ENCODE data around the gene DEGS1. TPM values are rescaled to one million over a fixed set of nuclear protein-coding genes. Genes with fewer than 3 reads are reported as not detected.
"Not testable (repeated sequence)": the region's sequence is repeated elsewhere in the genome, so short reads cannot be mapped to it uniquely, and the experiment has no call there.

Gene DEGS1
- total RNA-seq, 2 experiments from 2014 or later, result 73.9 to 76.9 TPM

DNA sequence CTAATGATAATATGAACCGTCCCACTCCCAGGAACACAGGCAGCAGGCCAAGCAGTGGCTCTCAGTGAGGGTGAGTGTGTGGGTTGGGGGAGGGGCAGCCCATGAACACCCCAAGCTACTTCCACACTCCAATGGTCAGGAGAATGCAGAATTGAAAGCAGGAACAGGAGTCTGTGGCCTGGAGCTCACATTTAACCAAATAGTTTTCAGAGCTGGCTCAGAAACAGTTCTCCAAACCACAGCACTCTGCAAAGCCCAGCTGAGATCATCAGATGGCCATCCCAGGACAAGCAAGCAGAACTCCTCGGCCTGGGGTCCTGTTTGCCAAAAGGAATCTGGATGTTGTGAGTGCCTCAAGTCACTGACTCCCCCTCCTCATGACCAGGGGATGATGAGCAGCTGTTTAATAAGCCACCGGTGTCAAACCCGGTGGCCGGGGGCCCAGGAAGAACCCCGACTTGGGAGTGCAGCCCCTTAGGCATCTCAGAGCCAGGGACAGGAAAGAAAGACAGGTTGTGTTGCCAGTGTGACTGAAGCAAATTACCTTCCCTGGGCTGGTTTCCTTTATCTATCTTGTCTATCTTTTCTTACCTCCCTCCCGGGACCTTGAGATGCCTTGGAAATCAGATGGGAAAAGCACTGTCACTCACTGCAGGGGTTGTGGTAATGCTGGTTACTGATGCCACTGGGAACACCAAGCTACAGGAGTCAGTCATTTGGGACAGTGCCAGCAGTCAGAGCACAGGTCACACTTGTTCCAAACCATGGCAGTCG lies 20.4 kb downstream of the DEGS1 start:
- Mint-ChIP-seq H3K27me3 (no peaks in the 10 kb centered on the region), H3K36me3 (ENCODE audit: low read depth) (no peaks in the 10 kb centered on the region), H3K27ac (peak overlapping the region; percentile 57), H3K4me3 (no peak overlapping the region), H3K4me1 (peaks cover 17% of the 10 kb centered on the region), H3K9me3 (no peaks in the 10 kb centered on the region)
- DNase-seq, result no peak
- ChIA-PET POLR2A (no interaction called here), CTCF (interaction anchor here (0.6 to 1.0 kb wide), 3 partner anchors 14 to 161 kb away, joined by 3 to 4 read pairs (median 4); no protein-coding TSS in a partner anchor)

DNA sequence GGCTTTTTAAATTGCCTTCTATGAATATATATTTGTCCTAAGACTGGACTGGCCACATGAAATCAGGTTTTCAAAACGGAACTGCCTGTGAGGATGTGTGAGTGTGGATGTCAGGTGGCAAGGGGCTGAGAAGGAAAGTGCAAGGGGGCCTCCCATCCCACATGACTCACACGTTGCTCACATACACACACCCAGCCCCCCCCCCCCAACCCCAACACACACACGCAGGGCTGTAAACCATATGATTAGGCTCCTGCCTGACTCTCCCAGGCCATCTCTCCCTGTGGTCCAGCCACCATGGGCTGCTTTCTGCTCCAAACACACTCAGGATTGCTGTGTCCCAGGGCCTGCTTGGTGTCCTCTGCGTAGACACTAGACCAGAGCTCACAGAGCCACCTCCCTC lies 22.4 kb downstream of the DEGS1 start:
- H3K27me3 Mint-ChIP-seq, result no peaks in the 10 kb centered on the region
- H3K27ac Mint-ChIP-seq, result no peak overlapping the region
- no peak for DNase-seq
- no peaks in the 10 kb centered on the region for H3K36me3 Mint-ChIP-seq (ENCODE audit: low read depth)
- no peaks in the 10 kb centered on the region for H3K9me3 Mint-ChIP-seq
- no peak overlapping the region for H3K4me3 Mint-ChIP-seq
- H3K4me1 Mint-ChIP-seq, result peaks cover 15% of the 10 kb centered on the region
- ChIA-PET CTCF (interaction anchor here (1.0 to 1.3 kb wide), 4 partner anchors 11 to 124 kb away, joined by 3 to 5 read pairs (median 3); no protein-coding TSS in a partner anchor), POLR2A (no interaction called here)

DNA sequence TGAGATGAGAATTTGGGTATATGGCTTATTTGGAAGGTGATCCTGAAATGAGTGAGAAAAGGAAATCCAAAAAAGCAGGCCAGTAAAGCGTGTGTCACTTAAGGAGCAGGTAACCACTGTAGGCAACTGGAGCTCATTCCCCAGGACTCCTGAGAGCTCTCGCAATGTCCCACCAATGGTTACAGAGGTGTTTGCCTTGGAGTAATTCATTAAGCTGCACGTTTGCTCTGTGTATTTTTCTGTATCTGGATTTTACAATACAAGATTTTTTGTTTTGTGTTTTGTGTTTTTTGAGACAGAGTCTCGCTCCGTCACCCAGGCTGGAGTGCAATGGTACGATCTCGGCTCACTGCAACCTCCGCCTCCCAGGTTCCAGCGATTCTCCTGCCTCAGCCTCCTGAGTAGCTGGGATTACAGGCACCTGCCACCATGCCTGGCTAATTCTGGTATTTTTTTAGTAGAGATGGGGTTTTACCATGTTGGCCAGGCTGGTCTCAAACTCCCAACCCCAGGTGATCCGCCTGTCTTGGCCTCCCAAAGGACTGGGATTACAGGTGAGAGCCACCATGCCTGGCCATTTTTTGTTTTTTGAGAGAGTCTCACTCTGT lies 23.0 kb downstream of the DEGS1 start:
- DNase-seq; H3K27me3 Mint-ChIP-seq; H3K4me3 Mint-ChIP-seq; H3K9me3 Mint-ChIP-seq; POLR2A ChIA-PET; H3K36me3 Mint-ChIP-seq (ENCODE audit: low read depth): not testable (repeated sequence)
- H3K27ac Mint-ChIP-seq, result peak overlapping the region; percentile 31
- CTCF ChIA-PET, result interaction anchor here (1.0 to 1.3 kb wide), 2 partner anchors 11 to 28 kb away, joined by 3 to 5 read pairs; no protein-coding TSS in a partner anchor
- H3K4me1 Mint-ChIP-seq, result peaks cover 15% of the 10 kb centered on the region

DNA sequence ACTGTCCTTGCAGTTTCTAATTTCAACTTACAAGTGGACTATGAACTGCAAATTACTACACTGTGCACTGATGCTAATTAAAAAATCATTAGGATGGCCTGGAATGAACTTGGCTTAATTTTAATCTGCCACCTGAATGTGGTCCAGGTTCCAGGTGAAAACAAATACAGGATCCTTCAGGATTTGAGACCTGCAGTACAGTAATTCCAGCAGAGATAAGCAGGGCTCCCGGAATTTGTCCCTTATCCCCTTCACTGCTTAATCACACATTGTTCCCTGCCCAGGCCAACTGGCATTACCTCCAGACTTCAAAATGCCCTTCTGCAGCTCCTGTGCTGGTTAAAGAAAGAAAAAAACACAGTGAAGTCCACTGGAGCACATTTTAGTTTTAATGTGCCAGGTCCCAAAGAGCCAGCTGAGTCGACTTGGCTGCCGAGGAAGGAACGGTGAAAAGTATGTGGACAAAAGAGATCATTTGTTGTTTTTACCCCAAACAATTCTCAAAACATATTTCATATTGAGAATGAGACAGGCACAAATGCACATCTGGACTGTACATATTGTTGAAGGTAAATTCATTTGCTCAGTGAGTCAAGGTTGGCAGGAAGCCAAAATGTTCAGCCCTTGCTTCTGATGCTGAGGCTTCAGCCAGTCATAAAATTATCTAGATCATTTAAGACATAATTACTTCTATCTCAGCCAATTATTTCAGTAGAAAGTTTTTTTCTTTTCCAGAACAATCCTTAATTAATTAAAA lies 28.3 kb downstream of the DEGS1 start:
- no peak overlapping the region for H3K4me3 Mint-ChIP-seq
- no peaks in the 10 kb centered on the region for H3K27me3 Mint-ChIP-seq
- H3K9me3 Mint-ChIP-seq, result no peaks in the 10 kb centered on the region
- POLR2A ChIA-PET, result no interaction called here
- CTCF ChIA-PET, result no interaction called here
- H3K27ac Mint-ChIP-seq, result peak overlapping the region; percentile 13
- no peaks in the 10 kb centered on the region for H3K4me1 Mint-ChIP-seq
- DNase-seq, result no peak
- H3K36me3 Mint-ChIP-seq (ENCODE audit: low read depth), result no peaks in the 10 kb centered on the region

DNA sequence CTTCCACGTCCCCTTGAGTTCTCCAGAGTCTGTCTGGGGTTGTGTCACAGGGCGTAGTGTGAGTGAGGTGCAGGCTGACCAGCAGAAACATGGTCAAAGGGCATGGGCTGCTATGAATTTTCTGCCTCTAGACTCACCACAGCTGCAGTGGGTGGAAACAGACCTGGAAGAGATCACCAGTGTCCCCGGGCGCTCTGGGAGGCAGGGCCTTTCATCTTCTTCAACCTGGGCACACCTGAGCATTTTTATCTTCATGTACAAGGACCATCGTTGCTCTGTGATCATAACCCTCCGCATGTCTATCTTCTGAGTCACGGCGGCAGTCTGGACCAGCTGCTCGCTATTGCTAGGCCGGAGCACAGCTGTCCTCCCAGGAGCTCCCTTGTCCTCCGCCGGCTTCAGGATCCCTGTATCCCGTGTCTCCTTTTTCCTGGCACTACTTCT lies 29.6 kb downstream of the DEGS1 start:
- POLR2A ChIA-PET, result no interaction called here
- H3K27me3 Mint-ChIP-seq, result no peaks in the 10 kb centered on the region

DNA sequence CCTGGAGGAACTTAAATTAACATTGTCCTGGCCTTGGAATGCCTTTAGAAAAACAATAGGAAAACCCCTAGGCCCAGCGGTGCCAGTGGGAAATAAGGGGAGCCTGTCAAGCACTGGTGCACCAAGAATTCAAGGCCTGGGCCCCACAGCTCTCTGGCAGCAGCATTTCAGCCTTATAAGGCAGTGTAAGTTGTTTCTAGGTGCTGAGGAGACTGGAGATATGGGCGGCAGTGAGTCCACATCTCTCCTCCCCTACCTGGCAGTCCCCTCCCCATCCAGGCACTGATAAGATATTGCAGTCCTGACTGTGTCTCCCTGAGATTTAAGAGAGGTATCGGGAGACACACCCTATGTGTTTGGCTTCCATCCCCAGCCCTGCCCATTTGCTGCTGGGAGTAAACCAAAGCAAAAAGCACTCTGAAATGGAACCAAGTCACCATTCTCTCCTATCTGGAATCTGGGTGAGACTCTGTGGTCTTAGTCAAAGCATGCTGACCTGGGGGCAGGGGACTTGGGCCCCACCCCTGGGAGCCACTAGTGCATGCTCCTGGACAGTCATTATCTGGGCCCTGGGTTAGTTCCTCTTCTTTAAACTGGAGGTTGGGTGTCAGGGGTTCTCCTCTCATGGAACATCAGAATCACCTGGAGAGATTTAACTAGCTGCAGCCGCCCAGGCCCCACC lies 30.5 kb downstream of the DEGS1 start:
- H3K4me1 Mint-ChIP-seq, result peaks cover 2% of the 10 kb centered on the region
- ChIA-PET CTCF (interaction anchor here (0.6 to 1.1 kb wide), 3 partner anchors 25 to 244 kb away, joined by 3 to 4 read pairs (median 3); no protein-coding TSS in a partner anchor), POLR2A (no interaction called here)
- no peak for DNase-seq
- no peak overlapping the region for H3K4me3 Mint-ChIP-seq
- no peaks in the 10 kb centered on the region for H3K36me3 Mint-ChIP-seq (ENCODE audit: low read depth)
- no peaks in the 10 kb centered on the region for H3K9me3 Mint-ChIP-seq
- H3K27ac Mint-ChIP-seq, result no peak overlapping the region
- no peaks in the 10 kb centered on the region for H3K27me3 Mint-ChIP-seq

More for the DNA sequence above, 29.6 kb downstream of the DEGS1 start:
- Mint-ChIP-seq H3K36me3 (ENCODE audit: low read depth) (no peaks in the 10 kb centered on the region), H3K4me3 (no peak overlapping the region), H3K9me3 (no peaks in the 10 kb centered on the region), H3K4me1 (no peaks in the 10 kb centered on the region), H3K27ac (no peak overlapping the region)
- CTCF ChIA-PET, result interaction anchor here (0.8 to 1.1 kb wide), 3 partner anchors 26 to 62 kb away, joined by 3 to 4 read pairs (median 3); no protein-coding TSS in a partner anchor
- no peak for DNase-seq

DNA sequence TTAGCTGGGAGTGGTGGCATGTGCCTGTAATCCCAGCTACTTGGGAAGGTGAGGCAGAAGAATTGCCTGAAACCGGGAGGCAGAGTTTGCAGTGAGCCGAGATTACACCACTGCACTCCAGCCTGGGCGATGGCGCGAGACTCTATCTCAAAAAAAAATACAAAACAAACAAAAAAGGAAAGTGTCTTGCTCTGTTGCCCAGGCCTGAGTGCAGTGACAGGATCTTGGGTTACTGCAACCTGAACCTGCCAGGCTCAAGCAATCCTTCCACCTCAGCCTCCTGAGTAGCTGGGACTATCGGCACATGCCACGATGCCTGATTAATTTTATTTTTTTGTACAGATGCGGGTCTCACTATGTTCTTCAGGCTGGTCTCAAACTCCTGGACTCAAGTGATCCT lies 33.3 kb downstream of the DEGS1 start:
- H3K4me3 Mint-ChIP-seq, result no peak overlapping the region
- POLR2A ChIA-PET, result no interaction called here
- CTCF ChIA-PET, result interaction anchor here (1.0 kb wide), 1 partner anchor 11 kb away, joined by 3 read pairs; no protein-coding TSS in a partner anchor
- no peak for DNase-seq
- H3K36me3 Mint-ChIP-seq (ENCODE audit: low read depth), result no peaks in the 10 kb centered on the region
- no peak overlapping the region for H3K27ac Mint-ChIP-seq
- no peaks in the 10 kb centered on the region for H3K9me3 Mint-ChIP-seq
- peaks cover 2% of the 10 kb centered on the region for H3K4me1 Mint-ChIP-seq
- peaks cover 4% of the 10 kb centered on the region for H3K27me3 Mint-ChIP-seq

DNA sequence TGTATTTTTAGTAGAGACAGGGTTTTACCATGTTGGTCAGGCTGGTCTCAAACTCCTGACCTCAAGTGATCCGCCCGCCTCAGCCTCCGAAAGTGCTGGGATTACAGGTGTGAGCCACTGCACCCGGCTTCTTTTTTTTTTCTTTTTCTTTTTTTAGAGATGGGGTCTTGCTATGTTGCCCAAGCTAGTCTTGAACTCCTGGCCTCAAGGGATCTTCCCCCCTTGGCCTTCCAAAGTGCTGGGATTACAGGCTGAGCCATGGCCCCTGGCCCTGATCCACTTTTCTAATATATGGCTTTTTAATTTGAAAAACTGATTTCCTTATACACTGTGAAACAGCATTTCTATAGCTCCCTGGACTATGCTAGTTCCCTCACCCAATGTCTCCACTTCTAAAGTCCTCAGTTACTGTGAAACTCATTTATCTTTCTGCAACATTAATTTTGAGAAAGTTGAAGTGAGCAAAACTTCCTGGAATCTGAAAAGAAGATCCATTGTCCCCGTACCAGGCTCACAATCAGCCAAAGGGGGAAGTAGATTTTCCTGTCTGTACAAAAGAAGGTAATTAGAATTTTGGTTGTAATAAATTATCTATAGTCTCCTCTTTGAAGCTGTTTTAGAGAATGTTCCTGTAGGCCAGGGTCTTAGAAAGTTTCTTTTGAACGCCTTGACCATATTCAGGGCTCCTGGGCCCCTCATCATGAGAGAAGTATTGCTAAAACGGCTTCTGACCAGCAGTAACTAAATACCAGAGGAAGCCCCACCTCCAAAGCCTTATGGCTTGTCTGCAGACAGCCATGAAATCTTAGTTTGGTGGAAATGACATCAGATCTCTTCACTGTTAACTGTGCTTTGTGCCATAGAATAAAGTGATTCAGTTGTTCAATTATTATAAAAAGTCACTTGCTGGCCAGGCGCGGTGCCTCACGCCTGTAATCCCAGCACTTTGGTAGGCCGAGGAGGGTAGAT lies 34.9 kb downstream of the DEGS1 start:
- Mint-ChIP-seq H3K4me1 (peaks cover 2% of the 10 kb centered on the region), H3K9me3 (no peaks in the 10 kb centered on the region), H3K4me3 (no peak overlapping the region), H3K27me3 (peaks cover 4% of the 10 kb centered on the region), H3K27ac (peak overlapping the region; percentile 41), H3K36me3 (ENCODE audit: low read depth) (no peaks in the 10 kb centered on the region)
- CTCF ChIA-PET, result interaction anchor here (1.2 kb wide), 1 partner anchor 15 kb away, joined by 3 read pairs; no protein-coding TSS in a partner anchor
- no peak for DNase-seq
- POLR2A ChIA-PET, result no interaction called here

DNA sequence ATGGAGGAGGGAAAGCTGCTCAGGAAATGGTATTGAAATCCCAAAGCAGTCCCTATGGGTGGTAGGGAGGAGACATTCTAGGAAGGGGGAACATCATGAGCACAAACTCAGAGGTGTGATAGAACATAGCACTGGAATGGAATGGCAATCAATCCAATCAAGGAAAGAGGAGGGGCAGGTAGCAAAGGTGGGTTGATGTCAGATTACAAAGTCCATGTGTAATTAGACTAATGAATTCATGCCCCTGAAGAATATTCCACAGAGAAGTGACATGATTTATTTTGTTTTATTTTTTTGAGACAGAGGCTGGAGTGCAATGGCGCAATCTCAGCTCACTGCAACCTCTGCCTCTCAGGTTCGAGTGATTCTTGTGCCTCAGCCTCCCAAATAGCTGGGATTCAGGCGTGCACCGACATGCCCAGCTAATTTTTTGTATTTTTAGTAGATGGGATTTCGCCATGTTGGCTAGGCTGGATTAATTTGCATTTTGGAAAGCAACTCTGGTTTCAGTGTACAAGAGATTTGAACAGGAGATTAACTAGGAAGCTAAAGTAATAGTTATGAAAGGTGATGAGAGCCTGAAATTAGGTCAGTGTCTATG lies 36.1 kb downstream of the DEGS1 start:
- no peaks in the 10 kb centered on the region for H3K36me3 Mint-ChIP-seq (ENCODE audit: low read depth)
- DNase-seq, result no peak
- ChIA-PET POLR2A (no interaction called here), CTCF (interaction anchor here (0.6 kb wide), 1 partner anchor 39 kb away, joined by 3 read pairs; no protein-coding TSS in a partner anchor)
- H3K27me3 Mint-ChIP-seq, result peaks cover 4% of the 10 kb centered on the region
- H3K9me3 Mint-ChIP-seq, result no peaks in the 10 kb centered on the region
- H3K27ac Mint-ChIP-seq, result no peak overlapping the region
- H3K4me1 Mint-ChIP-seq, result peaks cover 2% of the 10 kb centered on the region
- no peak overlapping the region for H3K4me3 Mint-ChIP-seq

DNA sequence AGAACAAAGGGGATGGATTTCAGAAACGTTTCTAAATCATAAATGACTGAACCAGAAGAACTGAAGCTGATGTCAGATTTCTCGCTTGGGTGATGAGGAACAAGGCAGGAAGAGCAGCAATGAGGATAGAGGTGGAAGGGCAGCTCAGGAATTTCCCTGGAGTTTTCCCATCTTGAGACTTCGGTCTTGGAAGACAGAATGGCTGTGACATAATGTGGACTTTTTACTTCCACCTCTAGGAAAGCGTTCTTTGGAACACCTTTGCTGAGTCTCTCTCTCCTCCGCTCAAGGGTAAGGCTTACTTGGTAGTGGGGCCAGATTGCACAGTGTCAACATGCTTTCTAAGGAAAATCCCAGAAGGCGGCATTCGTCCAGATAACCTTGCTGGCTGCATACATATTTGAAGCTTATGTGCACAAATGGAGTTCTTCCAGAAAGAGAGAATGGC lies 36.6 kb downstream of the DEGS1 start:
- Mint-ChIP-seq H3K4me1 (peaks cover 2% of the 10 kb centered on the region), H3K27ac (no peak overlapping the region), H3K36me3 (ENCODE audit: low read depth) (no peaks in the 10 kb centered on the region), H3K4me3 (no peak overlapping the region), H3K27me3 (peaks cover 4% of the 10 kb centered on the region), H3K9me3 (no peaks in the 10 kb centered on the region)
- POLR2A ChIA-PET, result no interaction called here
- no peak for DNase-seq
- CTCF ChIA-PET, result no interaction called here
